Measurements from ENCODE around the gene SMYD3.
A peak's percentile ranks its signal among the peaks of the same experiment; 100 is the strongest.
"Not testable (repeated sequence)": the region's sequence is repeated elsewhere in the genome, so short reads cannot be mapped to it uniquely, and the experiment has no call there.

SMYD3 gene

GRCh38 chr1:245832771-245833527 is 674.1 kb downstream of the SMYD3 start:
- DNase-seq (ENCODE audit: low spot score): no peak

DNA sequence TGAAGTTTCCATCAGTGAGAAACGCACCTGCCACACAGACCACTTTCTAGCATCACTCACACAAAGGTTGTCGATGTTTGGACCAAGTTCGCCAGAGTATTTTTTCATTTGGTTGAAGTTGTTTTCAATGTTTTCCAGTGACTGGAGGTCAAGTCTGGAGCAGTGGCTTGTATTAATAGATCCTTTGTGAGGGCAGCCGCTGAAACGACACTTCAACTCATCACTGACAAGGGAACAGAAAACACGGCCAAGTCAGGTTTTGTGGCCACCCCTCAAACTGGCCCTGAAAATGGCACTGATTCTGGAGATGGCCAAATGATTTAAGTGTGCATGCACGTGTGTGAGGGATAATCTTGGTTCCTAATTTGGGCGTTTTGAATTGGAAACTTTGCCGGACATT is 675.6 kb downstream of the SMYD3 start:
- DNase-seq (ENCODE audit: low spot score): no peak

DNA sequence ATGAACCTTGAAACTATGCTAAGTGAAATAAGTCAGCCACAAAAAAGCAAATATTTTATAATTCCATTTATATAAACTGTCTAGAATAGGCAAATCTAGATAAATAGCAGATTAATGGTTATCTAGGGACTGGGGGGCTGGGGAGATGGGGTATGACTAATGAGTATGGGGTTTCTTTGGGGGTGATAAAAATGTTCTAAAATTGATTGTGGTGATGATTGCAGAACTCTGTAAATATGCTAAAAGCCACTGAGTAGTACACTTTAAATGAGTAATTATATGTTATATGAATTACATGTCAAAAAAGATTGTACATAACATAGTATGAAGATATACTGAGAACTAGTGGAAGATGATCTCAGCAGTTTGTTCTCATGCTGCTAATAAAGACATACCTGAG is 677.3 kb downstream of the SMYD3 start:
- DNase-seq (ENCODE audit: low spot score): no peak

GRCh38 chr1:245829194-245829593 is 677.9 kb downstream of the SMYD3 start:
- no peak for DNase-seq (ENCODE audit: low spot score)

DNA sequence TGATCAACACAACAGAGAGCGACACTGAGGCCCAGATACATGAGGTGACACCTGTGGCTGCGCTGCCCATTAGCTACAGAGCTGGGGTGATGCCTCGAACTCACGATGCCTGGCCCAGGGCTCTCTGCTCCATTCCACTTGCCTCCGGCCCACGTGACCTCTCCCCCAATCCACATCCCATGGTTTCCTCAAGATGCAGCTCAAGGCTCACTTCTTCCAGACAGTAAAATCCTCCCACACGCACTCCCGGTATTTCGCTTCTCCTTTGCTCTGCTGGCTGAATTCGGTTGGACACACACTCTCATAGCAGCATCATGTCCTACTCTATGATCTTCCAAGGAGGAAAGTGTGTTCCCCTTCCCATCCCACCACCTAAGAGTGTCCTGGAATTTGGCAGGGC is 679.8 kb downstream of the SMYD3 start:
- DNase-seq (ENCODE audit: low spot score): no peak

GRCh38 chr1:245825128-245825901 is 681.8 kb downstream of the SMYD3 start:
- DNase-seq (ENCODE audit: low spot score): peak; percentile 34

GRCh38 chr1:245823408-245824147 is 683.5 kb downstream of the SMYD3 start:
- no peak for DNase-seq (ENCODE audit: low spot score)

GRCh38 chr1:245822996-245823395 is 684.1 kb downstream of the SMYD3 start:
- peak; percentile 85 for DNase-seq (ENCODE audit: low spot score)

DNA sequence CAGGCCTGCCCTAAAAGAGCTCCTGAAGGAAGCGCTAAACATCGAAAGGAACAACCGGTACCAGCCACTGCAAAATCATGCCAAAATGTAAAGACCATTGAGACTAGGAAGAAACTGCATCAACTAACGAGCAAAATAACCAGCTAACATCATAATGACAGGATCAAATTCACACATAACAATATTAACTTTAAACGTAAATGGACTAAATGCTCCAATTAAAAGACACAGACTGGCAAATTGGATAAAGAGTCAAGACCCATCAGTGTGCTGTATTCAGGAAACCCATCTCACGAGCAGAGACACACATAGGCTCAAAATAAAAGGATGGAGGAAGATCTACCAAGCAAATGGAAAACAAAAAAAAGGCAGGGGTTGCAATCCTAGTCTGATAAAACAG is 688.7 kb downstream of the SMYD3 start:
- DNase-seq (ENCODE audit: low spot score): not testable (repeated sequence)

DNA sequence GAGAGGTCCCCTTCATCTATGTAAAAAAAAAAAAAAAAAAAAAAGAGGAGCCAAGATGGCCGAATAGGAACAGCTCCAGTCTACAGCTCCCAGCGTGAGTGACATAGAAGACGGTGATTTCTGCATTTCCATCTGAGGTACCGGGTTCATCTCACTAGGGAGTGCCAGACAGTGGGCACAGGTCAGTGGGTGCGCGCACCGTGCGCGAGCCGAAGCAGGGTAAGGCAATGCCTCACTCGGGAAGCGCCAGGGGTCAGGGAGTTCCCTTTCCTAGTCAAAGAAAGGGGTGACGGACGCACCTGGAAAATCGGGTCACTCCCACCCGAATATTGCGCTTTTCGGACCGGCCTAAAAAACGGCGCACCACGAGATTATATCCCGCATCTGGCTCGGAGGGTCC is 690.6 kb downstream of the SMYD3 start:
- DNase-seq (ENCODE audit: low spot score): not testable (repeated sequence)

- no peak for DNase-seq (ENCODE audit: low spot score)
These were observed 692.4 kb downstream of the SMYD3 start for GRCh38 chr1:245814651-245815050.

DNA sequence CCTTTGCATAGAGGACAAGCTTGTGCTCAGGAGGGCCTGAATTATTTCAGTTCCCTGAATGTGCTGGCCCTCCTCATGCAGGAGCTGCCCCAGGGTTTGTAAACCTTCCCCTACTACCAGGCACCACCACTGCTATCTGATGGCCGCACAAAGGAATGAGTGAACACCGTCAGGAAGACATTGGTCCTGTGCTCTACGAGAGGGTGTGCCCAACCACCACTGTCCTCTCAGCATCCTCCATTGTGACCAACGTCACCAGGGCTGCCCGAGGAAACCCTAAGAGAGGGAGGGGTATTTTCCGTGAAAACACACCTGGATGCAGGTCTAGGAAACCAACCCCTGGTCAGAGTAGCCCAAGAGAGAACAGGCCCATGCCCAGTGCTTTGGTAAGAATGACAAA is 694.8 kb downstream of the SMYD3 start:
- DNase-seq (ENCODE audit: low spot score): no peak

GRCh38 chr1:245810789-245811337 is 696.2 kb downstream of the SMYD3 start:
- DNase-seq (ENCODE audit: low spot score): no peak

GRCh38 chr1:245810181-245810769 is 696.8 kb downstream of the SMYD3 start:
- no peak for DNase-seq (ENCODE audit: low spot score)

GRCh38 chr1:245809361-245809760 is 697.7 kb downstream of the SMYD3 start:
- DNase-seq (ENCODE audit: low spot score): no peak

- DNase-seq (ENCODE audit: low spot score): no peak
These were observed 698.9 kb downstream of the SMYD3 start for GRCh38 chr1:245807954-245808719.

GRCh38 chr1:245807306-245807705 is 699.8 kb downstream of the SMYD3 start:
- no peak for DNase-seq (ENCODE audit: low spot score)

GRCh38 chr1:245805532-245805931 is 701.5 kb downstream of the SMYD3 start:
- no peak for DNase-seq (ENCODE audit: low spot score)

DNA sequence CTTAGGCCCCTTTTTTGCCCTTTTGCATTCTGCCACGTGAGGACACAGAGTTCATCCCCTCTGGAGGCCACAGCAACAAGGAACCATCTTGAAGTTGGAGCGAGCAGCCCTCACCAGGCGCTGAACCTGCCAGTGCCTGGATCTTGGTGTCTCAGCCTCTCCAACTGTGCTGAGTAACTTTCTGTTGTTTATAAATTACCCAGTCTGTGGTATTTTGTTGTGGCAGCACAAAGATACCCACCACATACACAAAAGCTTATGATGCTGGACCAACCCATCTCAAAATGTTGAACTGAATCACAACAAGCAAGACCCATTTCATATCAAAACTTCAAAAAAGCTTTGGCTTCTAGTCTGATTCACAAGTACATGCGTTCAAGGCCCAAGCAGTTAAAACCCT is 702.4 kb downstream of the SMYD3 start:
- no peak for DNase-seq (ENCODE audit: low spot score)

DNA sequence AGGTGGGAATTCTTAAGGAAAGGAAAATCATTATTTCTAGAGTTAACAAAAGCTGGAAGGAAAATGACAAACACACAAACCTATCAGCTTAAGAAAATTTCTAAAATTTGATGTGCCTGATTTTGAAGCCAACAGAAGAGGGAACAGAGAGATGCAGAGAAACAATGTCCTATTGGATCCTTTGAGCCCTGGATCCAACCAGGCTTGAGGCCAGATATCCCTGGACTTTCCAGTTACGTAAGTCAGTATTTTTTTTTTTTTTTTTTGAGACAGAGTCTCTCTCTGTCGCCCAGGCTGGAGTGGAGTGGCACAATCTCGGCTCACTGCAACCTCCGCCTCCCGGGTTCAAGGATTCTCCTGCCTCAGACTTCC is 703.4 kb downstream of the SMYD3 start:
- no peak for DNase-seq (ENCODE audit: low spot score)

DNA sequence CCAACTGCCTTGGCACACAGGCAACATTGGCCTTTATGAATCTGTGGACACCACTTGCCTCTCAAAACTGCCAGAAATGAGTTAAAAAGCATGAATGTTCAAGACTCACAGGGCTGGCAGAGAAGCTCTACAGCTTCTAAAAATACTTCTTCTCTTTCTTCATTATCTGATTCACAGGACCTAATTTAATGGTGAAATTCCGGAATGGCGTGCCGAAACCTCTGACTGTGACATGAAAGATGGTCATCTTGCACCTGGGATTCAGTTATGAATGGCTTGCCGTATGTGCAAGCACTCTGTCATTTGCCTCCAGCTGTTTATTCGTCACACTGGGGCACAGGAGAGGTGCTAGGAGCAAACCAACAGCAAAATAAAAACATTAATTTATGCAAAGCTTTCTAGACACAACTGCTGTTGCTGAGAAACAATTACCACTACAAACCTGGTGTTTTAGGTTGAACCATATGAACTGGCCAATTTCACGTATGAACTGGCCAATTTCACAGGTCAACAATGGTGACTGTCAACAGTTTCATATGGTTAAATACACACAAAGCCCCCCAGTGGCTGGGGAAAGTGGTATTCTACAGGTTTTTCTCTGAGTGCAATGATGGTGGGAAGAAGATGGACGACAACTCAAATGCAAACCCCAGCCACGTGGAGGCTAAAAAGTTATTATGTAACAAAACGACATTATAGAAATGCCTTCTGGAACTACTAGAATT is 704.0 kb downstream of the SMYD3 start:
- no peak for DNase-seq (ENCODE audit: low spot score)

Measured in AG08396 (cell line).